Activated B cell treated with CpG ODN at 0.5 μM for 24 hours (primary cell): Measurements from ENCODE around the gene ADSS1. TPM values are rescaled to one million over a fixed set of nuclear protein-coding genes. Genes with fewer than 3 reads are reported as not detected.

Experiments used
- ATAC-seq: fragments of 200-7000 bp; cut with Tn5 transposase; one replicate; pipeline ENCODE4 v1.10.0; 2021; ENCODE audit warnings: low read depth, mild to moderate bottlenecking, moderate library complexity
- CTCF ChIA-PET: fragments of 350-600 bp; sonication (Branson Sonifier 250); formaldehyde crosslinking; loops from one replicate; lab custom pipeline; 2021; ENCODE audit warnings: antibody characterized with exemption; lab: Charles Lee
- POLR2A ChIA-PET: fragments of 350-600 bp; sonication (Branson Sonifier 250); formaldehyde crosslinking; loops from one replicate; lab custom pipeline; 2021; ENCODE audit warnings: antibody characterized with exemption; lab: Charles Lee
- DNase-seq: peaks from one replicate; pipeline ENCODE4 v3.0.0; 2022
- H3K27ac Mint-ChIP-seq: one replicate; pipeline ENCODE4 v1.8.0; 2020; ENCODE audit warnings: mixed read lengths
- H3K27me3 Mint-ChIP-seq: one replicate; pipeline ENCODE4 v1.8.0; 2021; ENCODE audit warnings: mixed read lengths
- H3K36me3 Mint-ChIP-seq: one replicate; pipeline ENCODE4 v1.8.0; 2021; ENCODE audit warnings: low read depth, mixed read lengths
- H3K4me1 Mint-ChIP-seq: one replicate; pipeline ENCODE4 v1.8.0; 2021; ENCODE audit warnings: mixed read lengths
- H3K4me3 Mint-ChIP-seq: one replicate; pipeline ENCODE4 v1.8.0; 2020; ENCODE audit warnings: mild to moderate bottlenecking, mixed read lengths
- H3K9me3 Mint-ChIP-seq: one replicate; pipeline ENCODE4 v1.8.0; 2020; ENCODE audit warnings: mixed read lengths
- intact Hi-C: fragments of 100-400 bp; cut with micrococcal nuclease; formaldehyde crosslinking; loops from one replicate; pipeline ENCODE4 v1.15.1; 2024
- total RNA-seq: library from RNA; stranded (reverse); gene quantifications from 2 replicates; pipeline ENCODE4 v1.2.3, GENCODE V29; 2022
- TF ChIP-seq, protein P1 (sequence below): fragments of 200-600 bp; IDR thresholded peaks from one replicate; pipeline ENCODE4 v1.8.0; 2022; ENCODE audit warnings: antibody characterized with exemption, mild to moderate bottlenecking

The ADSS1 gene
- total RNA-seq, 1 donor from 2014 or later: 0.18 TPM

GRCh38 chr14:104793703-104793959, 69.6 kb downstream of the ADSS1 start:
- Mint-ChIP-seq H3K27me3 (no peaks in the 10 kb centered on the region), H3K36me3 (peaks cover 13% of the 10 kb centered on the region), H3K9me3 (no peaks in the 10 kb centered on the region), H3K4me3 (peak overlapping the region; percentile 83), H3K27ac (no peak overlapping the region), H3K4me1 (peaks cover 41% of the 10 kb centered on the region)
- ATAC-seq (no peak), DNase-seq (no peak)
- TF ChIP-seq, protein P1, sequence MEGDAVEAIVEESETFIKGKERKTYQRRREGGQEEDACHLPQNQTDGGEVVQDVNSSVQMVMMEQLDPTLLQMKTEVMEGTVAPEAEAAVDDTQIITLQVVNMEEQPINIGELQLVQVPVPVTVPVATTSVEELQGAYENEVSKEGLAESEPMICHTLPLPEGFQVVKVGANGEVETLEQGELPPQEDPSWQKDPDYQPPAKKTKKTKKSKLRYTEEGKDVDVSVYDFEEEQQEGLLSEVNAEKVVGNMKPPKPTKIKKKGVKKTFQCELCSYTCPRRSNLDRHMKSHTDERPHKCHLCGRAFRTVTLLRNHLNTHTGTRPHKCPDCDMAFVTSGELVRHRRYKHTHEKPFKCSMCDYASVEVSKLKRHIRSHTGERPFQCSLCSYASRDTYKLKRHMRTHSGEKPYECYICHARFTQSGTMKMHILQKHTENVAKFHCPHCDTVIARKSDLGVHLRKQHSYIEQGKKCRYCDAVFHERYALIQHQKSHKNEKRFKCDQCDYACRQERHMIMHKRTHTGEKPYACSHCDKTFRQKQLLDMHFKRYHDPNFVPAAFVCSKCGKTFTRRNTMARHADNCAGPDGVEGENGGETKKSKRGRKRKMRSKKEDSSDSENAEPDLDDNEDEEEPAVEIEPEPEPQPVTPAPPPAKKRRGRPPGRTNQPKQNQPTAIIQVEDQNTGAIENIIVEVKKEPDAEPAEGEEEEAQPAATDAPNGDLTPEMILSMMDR: no peak
- POLR2A ChIA-PET: no interaction called here
- CTCF ChIA-PET: no interaction called here
- intact Hi-C loops: no loop called here

GRCh38 chr14:104794099-104794498, 70.1 kb downstream of the ADSS1 start:
- intact Hi-C loops: no loop called here

GRCh38 chr14:104794631-104794992, 70.6 kb downstream of the ADSS1 start:
- Mint-ChIP-seq H3K4me3 (peak overlapping the region; percentile 83), H3K4me1 (peaks cover 48% of the 10 kb centered on the region), H3K27ac (no peak overlapping the region), H3K36me3 (peaks cover 12% of the 10 kb centered on the region), H3K9me3 (no peaks in the 10 kb centered on the region), H3K27me3 (no peaks in the 10 kb centered on the region)
- DNase-seq: peak; percentile 24
- intact Hi-C loops: no loop called here
- TF ChIP-seq, protein P1: no peak
- ATAC-seq: no peak
- POLR2A ChIA-PET: interaction anchor here (0.5 kb wide), 1 partner anchor 104 kb away, joined by 3 read pairs; no protein-coding TSS in a partner anchor
- CTCF ChIA-PET: interaction anchor here (0.6 to 1.0 kb wide), 2 partner anchors 14 to 26 kb away, joined by 3 read pairs; no protein-coding TSS in a partner anchor

More at GRCh38 chr14:104794099-104794498, 70.1 kb downstream of the ADSS1 start:
- DNase-seq (no peak), ATAC-seq (no peak)
- Mint-ChIP-seq H3K36me3 (peaks cover 13% of the 10 kb centered on the region), H3K27ac (no peak overlapping the region), H3K4me3 (peak overlapping the region; percentile 83), H3K27me3 (no peaks in the 10 kb centered on the region), H3K9me3 (no peaks in the 10 kb centered on the region), H3K4me1 (peaks cover 44% of the 10 kb centered on the region)
- TF ChIP-seq, protein P1: no peak
- ChIA-PET POLR2A (no interaction called here), CTCF (interaction anchor here (0.6 to 1.0 kb wide), 2 partner anchors 15 to 26 kb away, joined by 3 read pairs; no protein-coding TSS in a partner anchor)

DNA sequence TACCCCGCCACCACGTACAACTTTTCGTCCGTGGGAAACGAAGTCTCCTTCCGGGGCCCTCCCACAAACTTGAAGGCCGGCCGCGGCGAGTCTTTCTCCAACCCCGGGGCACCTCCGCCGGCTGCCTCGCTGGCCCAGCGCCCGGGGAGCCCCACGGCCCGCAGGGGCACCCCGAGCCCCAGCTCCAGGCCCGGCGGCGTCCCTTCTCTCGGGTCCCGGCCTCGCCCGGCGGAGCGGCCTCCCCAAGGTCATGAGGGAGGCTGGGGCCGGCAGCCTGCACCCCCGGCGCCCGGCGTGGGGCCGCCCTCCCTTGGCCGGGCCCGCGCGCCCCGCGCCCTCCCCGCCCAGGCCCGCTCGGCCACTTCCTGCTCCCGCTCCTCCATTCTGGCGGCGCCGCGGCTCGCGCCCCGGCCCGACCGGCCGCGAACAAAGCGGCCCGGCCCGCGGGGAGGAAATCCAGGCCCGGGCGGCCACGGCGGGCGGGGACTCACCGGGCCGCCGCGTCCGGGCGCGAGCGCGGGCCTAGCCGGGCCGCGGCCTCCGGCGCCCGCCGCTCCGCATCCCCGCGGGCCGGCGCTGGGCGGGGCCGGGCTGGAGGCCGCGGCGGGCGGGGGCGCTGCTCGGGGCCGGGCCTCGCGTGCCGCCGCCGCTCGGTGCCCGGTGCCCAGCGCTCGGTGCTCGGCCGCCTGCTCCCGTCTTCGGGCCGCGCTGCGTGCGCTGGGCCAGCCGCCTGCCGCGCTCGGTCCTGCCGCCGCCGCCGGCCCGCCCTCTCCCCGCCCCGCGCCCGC, 71.2 kb downstream of the ADSS1 start, which contains the start of gene AKT1:
AKT1 (minus strand) TSS at position 756 of the 788 bp plus-strand sequence. CDS start 3,105 bp downstream, outside the sequence.
- Mint-ChIP-seq H3K4me3 (peak within 1 kb of the TSS; percentile 83), H3K27ac (peak within 1 kb of the TSS; percentile 77), H3K9me3 (no peaks in the 10 kb centered on the region), H3K4me1 (peaks cover 54% of the 10 kb centered on the region), H3K27me3 (no peaks in the 10 kb centered on the region), H3K36me3 (peaks cover 8% of the 10 kb centered on the region)
- CTCF ChIA-PET: interaction anchor here (1.0 kb wide), 1 partner anchor 27 kb away, joined by 3 read pairs; no protein-coding TSS in a partner anchor
- TF ChIP-seq, protein P1: no peak
- intact Hi-C loops: no loop called here
- ATAC-seq (peak; percentile 48), DNase-seq (peak; percentile 50)
- POLR2A ChIA-PET: interaction anchor here (0.5 kb wide), 1 partner anchor 104 kb away, joined by 3 read pairs; no protein-coding TSS in a partner anchor
